ENCODE results near the gene MVK.

MVK gene

DNA sequence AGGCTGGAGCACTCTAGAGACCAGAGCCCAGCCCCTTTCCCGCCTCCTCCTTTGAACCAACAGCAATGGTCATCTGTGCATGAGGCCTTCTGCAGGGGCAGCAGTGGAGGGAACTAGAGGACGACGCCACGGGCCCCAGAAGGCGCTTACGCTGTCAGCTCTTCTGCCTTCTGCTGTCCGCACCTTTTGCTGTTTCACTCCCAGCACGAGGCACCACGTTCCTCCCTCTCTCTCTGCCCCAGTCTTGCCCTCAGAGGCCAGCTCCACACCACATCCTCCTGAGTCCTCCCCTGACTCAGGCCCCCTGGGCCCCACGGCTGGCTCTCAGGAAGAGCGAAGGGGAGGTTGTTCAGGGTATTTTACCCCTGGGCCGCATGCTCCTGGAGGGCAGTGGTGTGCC is 15.8 kb upstream of the MVK start:
- H3K4me3 ChIP-seq (ENCODE audit: low read depth, low read length): no peak overlapping the region
- no peak for TF ChIP-seq CTCF (IDR thresholded peaks at IDR 0.05; ENCODE audit: control insufficient read depth, extremely low read depth, insufficient read depth)
- no peak for DNase-seq (ENCODE audit: low read depth)

DNA sequence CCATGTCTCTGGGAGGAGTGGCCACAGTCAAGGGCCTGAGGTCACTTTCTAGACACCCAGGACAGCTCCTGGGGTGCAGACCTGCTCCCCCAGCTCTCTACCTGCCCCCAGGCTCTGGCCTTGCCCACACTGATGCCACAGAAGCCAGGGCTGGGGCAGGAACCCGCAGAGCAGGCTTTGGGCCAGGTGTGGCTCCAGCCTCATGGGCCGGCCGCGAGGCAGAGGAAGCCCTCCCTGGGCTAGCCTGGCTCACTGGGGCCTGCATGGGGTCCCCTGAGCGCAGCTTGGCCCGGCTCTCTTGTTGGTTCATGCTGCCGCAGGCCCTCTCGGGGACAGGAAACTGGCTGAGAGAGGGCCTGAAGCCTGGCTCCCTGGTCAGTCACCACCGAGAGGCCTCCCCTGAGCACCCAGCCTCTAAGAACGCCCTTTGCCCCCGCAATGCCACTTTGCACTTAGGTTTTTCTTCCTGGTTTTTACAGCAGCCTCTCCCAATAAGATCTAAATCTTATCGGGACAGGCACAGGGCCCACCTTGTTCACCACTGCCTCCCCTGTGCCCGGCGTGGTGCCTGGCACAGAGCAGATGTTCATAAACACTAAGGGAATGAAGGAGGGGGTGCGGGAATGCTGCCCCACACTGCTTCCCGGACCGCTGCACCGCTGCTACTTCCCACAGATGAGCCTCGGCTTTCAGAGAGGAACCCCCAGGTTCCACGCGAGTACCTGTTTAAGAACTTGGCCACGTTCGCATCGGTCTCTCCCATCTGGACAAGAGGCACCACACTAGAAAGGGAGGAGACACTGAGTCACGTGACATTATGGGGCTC is 15.0 kb upstream of the MVK start:
- no peak overlapping the region for H3K4me3 ChIP-seq (ENCODE audit: low read depth, low read length)
- no peak for DNase-seq (ENCODE audit: low read depth)
- TF ChIP-seq CTCF (IDR thresholded peaks at IDR 0.05; ENCODE audit: control insufficient read depth, extremely low read depth, insufficient read depth): no peak

GRCh38 chr12:109559200-109559505 is 14.4 kb upstream of the MVK start:
- TF ChIP-seq CTCF (IDR thresholded peaks at IDR 0.05; ENCODE audit: control insufficient read depth, extremely low read depth, insufficient read depth): no peak
- no peak for DNase-seq (ENCODE audit: low read depth)
- H3K4me3 ChIP-seq (ENCODE audit: low read depth, low read length): no peak overlapping the region

DNA sequence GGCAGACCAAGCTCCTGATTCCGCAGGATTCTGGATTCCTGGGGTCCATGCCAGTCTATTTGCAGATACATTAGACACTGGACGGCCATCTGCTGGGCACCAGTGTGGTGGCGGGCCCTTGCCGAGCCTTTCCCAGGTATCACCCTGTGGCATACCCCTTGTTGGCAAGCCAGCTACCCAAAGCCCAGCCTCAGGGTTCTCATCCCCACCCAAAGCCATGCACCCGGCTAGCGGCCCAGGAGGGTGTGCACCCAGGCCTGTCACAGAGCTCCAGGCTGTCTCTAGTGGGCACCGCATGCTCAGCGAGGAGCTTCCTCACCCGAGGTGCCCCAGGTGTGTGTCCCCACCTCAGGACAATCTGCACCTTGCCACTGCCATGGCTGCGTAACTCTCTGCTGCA is 14.0 kb upstream of the MVK start:
- no peak overlapping the region for H3K4me3 ChIP-seq (ENCODE audit: low read depth, low read length)
- DNase-seq (ENCODE audit: low read depth): no peak
- TF ChIP-seq CTCF (IDR thresholded peaks at IDR 0.05; ENCODE audit: control insufficient read depth, extremely low read depth, insufficient read depth): no peak

GRCh38 chr12:109560867-109561710 is 12.5 kb upstream of the MVK start:
- no peak overlapping the region for H3K4me3 ChIP-seq (ENCODE audit: low read depth, low read length)
- DNase-seq (ENCODE audit: low read depth): no peak
- no peak for TF ChIP-seq CTCF (IDR thresholded peaks at IDR 0.05; ENCODE audit: control insufficient read depth, extremely low read depth, insufficient read depth)

DNA sequence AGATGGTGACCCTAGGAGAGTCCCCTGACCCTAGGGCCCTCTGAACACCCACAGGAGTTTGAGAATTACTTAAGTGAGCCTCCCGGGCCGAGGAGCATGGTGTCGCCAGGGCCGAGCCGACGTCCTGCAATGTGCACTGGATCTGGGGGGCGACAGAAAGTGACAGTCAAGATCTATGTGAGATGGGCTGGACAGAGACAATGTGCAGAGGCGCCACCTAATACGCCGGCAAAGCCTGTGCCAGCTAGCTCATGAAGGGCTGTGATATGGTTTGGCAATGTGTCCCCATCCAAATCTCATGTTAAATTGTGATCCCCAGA is 11.9 kb upstream of the MVK start:
- H3K4me3 ChIP-seq (ENCODE audit: low read depth, low read length): no peak overlapping the region
- DNase-seq (ENCODE audit: low read depth): no peak

More for the DNA sequence above, 11.9 kb upstream of the MVK start:
- TF ChIP-seq CTCF (IDR thresholded peaks at IDR 0.05; ENCODE audit: control insufficient read depth, extremely low read depth, insufficient read depth): no peak
